ENCODE measurements around the gene NOS1AP. TPM values are rescaled to one million over a fixed set of nuclear protein-coding genes. Genes with fewer than 3 reads are reported as not detected.

The NOS1AP gene
- polyA plus RNA-seq, 3 donors = 0.12 TPM; not detected in 2

DNA sequence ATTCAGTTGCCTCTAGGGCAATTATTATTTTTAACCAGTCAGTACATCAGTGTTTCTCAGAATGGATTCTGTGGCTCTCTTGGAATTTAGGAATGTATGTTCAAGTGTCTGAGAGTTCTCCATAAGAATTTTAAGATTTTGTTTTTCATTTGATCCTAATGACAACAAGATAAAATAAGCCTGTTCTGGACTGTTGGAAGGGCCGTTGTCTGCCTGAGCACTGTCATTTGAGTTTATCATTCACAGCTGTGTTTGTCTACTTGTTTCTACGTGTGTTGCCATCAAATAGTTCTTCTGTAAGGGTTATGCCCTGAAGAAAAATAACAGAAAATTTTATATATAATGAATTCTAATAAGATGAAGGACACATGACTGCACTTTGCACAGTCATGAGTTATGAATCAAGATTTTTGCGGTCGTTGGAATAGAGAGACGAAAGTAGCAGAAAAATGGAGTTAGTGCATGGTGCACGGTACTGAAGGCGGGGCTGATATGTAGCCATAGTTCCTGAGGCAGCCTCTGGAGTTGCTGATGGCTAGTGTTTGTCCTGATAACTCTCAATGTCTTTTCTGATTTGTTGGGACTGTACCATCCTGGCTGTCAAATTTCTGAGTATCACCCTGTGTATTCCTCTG lies 92.5 kb downstream of the NOS1AP start:
- Mint-ChIP-seq H3K36me3 (no peaks in the 10 kb centered on the region), H3K27ac (no peak overlapping the region), H3K27me3 (ENCODE audit: low read depth in 3 of 3) (peaks cover 2 to 5% (median 2%) of the 10 kb centered on the region in 3 donors), H3K4me1 (peaks cover 3% of the 10 kb centered on the region), H3K9me3 (no peaks in the 10 kb centered on the region), H3K4me3 (no peak overlapping the region)
- Histone ChIP-seq H3K27me3 (ENCODE audit: control insufficient read depth in 2 of 2, insufficient read depth in 2 of 2, low read length in 2 of 2) (peaks cover 0 to 3% of the 10 kb centered on the region in 2 donors), H3K27ac (ENCODE audit: low read depth in 1 of 2, low read length in 2 of 2) (no peak overlapping the region), H3K9ac (ENCODE audit: insufficient read depth, low read length, poor library complexity, severe bottlenecking) (no peak overlapping the region), H4K20me1 (ENCODE audit: insufficient read depth, low read length) (no peaks in the 10 kb centered on the region), H2AFZ (ENCODE audit: insufficient read depth, low read depth, low read length, poor library complexity, severe bottlenecking) (no peak overlapping the region), H3K79me2 (ENCODE audit: insufficient read depth, low read length) (no peaks in the 10 kb centered on the region), H3K4me2 (replicated peaks; ENCODE audit: extremely low read depth, low read length, poor library complexity, severe bottlenecking) (no peak overlapping the region), H3K9me3 (replicated peaks in 1 of 2; ENCODE audit: control insufficient read depth in 1 of 2, insufficient read depth in 1 of 2, low read length in 2 of 2) (no peaks in the 10 kb centered on the region), H3K4me3 (replicated peaks in 1 of 3; ENCODE audit: low read depth in 2 of 3, low read length in 3 of 3) (no peak overlapping the region), H3K36me3 (replicated peaks in 1 of 2; ENCODE audit: control insufficient read depth in 1 of 2, insufficient read depth in 2 of 2, low read length in 2 of 2) (no peaks in the 10 kb centered on the region), H3K4me1 (ENCODE audit: control insufficient read depth in 1 of 2, insufficient read depth in 2 of 2, low read length in 2 of 2) (no peaks in the 10 kb centered on the region)
- no peak for TF ChIP-seq CTCF (IDR thresholded peaks at IDR 0.05)
- WGBS (ENCODE audit: insufficient coverage) = 100% methylated on average over 5 of the region's 7 CpGs
- DNase-seq = no peak
- intact Hi-C loops (cut with micrococcal nuclease) = no loop called here

DNA sequence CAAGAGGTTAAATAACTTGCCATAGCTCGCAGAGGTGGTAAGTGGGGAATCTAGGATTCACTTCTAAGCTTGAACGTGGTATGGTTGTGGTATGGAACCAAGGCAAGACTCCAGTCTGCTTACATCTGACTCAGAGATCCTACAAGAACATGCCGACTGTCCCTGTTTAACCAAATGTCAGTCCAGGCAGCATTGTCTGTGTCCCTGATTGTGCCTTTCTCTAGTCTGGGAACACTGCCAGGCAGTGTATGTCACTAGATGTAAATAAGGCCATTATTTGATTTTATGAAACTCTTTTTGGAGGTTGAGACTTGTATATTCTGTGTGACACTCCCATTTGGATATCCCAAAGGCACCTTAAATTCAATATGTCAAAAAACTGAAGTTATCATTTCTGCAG lies 96.0 kb downstream of the NOS1AP start:
- no peaks in the 10 kb centered on the region for H3K9me3 Mint-ChIP-seq
- 88% methylated on average over 2 of the region's 3 CpGs for WGBS (ENCODE audit: insufficient coverage)
- no peak overlapping the region for H2AFZ ChIP-seq (ENCODE audit: insufficient read depth, low read depth, low read length, poor library complexity, severe bottlenecking)
- no peak overlapping the region for H3K27ac Mint-ChIP-seq
- no peak overlapping the region for H3K4me3 Mint-ChIP-seq
- no peak overlapping the region for H3K4me2 ChIP-seq (replicated peaks; ENCODE audit: extremely low read depth, low read length, poor library complexity, severe bottlenecking)
- H3K36me3 Mint-ChIP-seq = no peaks in the 10 kb centered on the region
- TF ChIP-seq CTCF (IDR thresholded peaks at IDR 0.05) = no peak
- peaks cover 0 to 5% (median 2%) of the 10 kb centered on the region in 3 donors for H3K27me3 Mint-ChIP-seq (ENCODE audit: low read depth in 3 of 3)
- H4K20me1 ChIP-seq (ENCODE audit: insufficient read depth, low read length) = no peaks in the 10 kb centered on the region
- H3K4me3 ChIP-seq (replicated peaks in 1 of 3; ENCODE audit: low read depth in 2 of 3, low read length in 3 of 3) = no peak overlapping the region
- DNase-seq = no peak
- intact Hi-C loops (cut with micrococcal nuclease) = no loop called here
- no peaks in the 10 kb centered on the region for H3K36me3 ChIP-seq (replicated peaks in 1 of 2; ENCODE audit: control insufficient read depth in 1 of 2, insufficient read depth in 2 of 2, low read length in 2 of 2)
- H3K9ac ChIP-seq (ENCODE audit: insufficient read depth, low read length, poor library complexity, severe bottlenecking) = no peak overlapping the region
- no peak overlapping the region for H3K27ac ChIP-seq (ENCODE audit: low read depth in 1 of 2, low read length in 2 of 2)
- no peaks in the 10 kb centered on the region for H3K9me3 ChIP-seq (replicated peaks in 1 of 2; ENCODE audit: control insufficient read depth in 1 of 2, insufficient read depth in 1 of 2, low read length in 2 of 2)
- no peaks in the 10 kb centered on the region for H3K79me2 ChIP-seq (ENCODE audit: insufficient read depth, low read length)
- peaks cover 0 to 3% of the 10 kb centered on the region in 2 donors for H3K27me3 ChIP-seq (ENCODE audit: control insufficient read depth in 2 of 2, insufficient read depth in 2 of 2, low read length in 2 of 2)
- peaks cover 3% of the 10 kb centered on the region for H3K4me1 Mint-ChIP-seq
- no peaks in the 10 kb centered on the region for H3K4me1 ChIP-seq (ENCODE audit: control insufficient read depth in 1 of 2, insufficient read depth in 2 of 2, low read length in 2 of 2)
